PC-3 (cell line): ENCODE measurements around the gene R3HDM4. TPM values are rescaled to one million over a fixed set of nuclear protein-coding genes. Genes with fewer than 3 reads are reported as not detected.

Experiments used
- ATAC-seq: fragments of 200-7000 bp; cut with Tn5 transposase; 2 replicates; pipeline ENCODE4 v1.9.1; 2020; ENCODE audit warnings: mild to moderate bottlenecking, moderate library complexity
- BruUV-seq: library from RNA; stranded (reverse); fragments of 400-500 nt; replicated peaks from 2 replicates; lab custom pipeline; 2021; lab: Mats Ljungman, UMichigan
- CTCF ChIA-PET: fragments of 300-600 bp; sonication (Branson Sonifier 250); formaldehyde crosslinking; loops from one replicate; lab custom pipeline; 2022; ENCODE audit warnings: antibody characterized with exemption; lab: Charles Lee
- POLR2A ChIA-PET: fragments of 300-600 bp; sonication (Branson Sonifier 250); formaldehyde crosslinking; loops from one replicate; lab custom pipeline; 2022; ENCODE audit warnings: antibody characterized with exemption; ENCODE audit not compliant: unreplicated experiment; lab: Charles Lee
- DNase-seq: peaks from one replicate; pipeline ENCODE4 v3.0.0-alpha.2; 2015
- H2AFZ ChIP-seq: fragments of 300-600 bp; sonication (generic); 2 replicates; pipeline ENCODE4 v1.6.0; 2016; ENCODE audit warnings: antibody characterized with exemption, low read length
- H3F3A ChIP-seq: fragments of 300-600 bp; sonication (generic); one replicate; pipeline ENCODE4 v1.6.0; 2017; ENCODE audit warnings: antibody characterized with exemption, low read length, control low read depth, mild to moderate bottlenecking; ENCODE audit not compliant: unreplicated experiment
- H3K27ac ChIP-seq: fragments of 300-600 bp; sonication (generic); 2 replicates; pipeline ENCODE4 v1.5.1; 2016; ENCODE audit warnings: mild to moderate bottlenecking, low read length
- H3K27me3 ChIP-seq: fragments of 300-600 bp; sonication (generic); 2 replicates; pipeline ENCODE4 v1.6.1; 2016; ENCODE audit warnings: low read length, mixed read lengths
- H3K36me3 ChIP-seq: fragments of 300-600 bp; sonication (generic); 2 replicates; pipeline ENCODE4 v1.6.1; 2016; ENCODE audit warnings: low read depth, mixed run types, low read length, mixed read lengths
- H3K4me1 ChIP-seq: fragments of 300-600 bp; sonication (generic); 2 replicates; pipeline ENCODE4 v1.5.1; 2016; ENCODE audit warnings: low read length; ENCODE audit not compliant: insufficient read depth
- H3K4me2 ChIP-seq: fragments of 300-600 bp; sonication (generic); 2 replicates; pipeline ENCODE4 v1.6.0; 2016; ENCODE audit warnings: low read length
- H3K4me3 ChIP-seq: fragments of 300-600 bp; sonication (generic); 2 replicates; pipeline ENCODE4 v1.5.1; 2016; ENCODE audit warnings: mild to moderate bottlenecking, low read length, mixed read lengths
- H3K79me2 ChIP-seq: fragments of 300-600 bp; sonication (generic); 2 replicates; pipeline ENCODE4 v1.6.1; 2017; ENCODE audit warnings: low read length, mixed read lengths
- H3K9ac ChIP-seq: fragments of 300-600 bp; sonication (generic); 2 replicates; pipeline ENCODE4 v1.6.0; 2016; ENCODE audit warnings: mild to moderate bottlenecking, low read length
- H3K9me2 ChIP-seq: fragments of 300-600 bp; sonication (generic); replicated peaks from 2 replicates; pipeline ENCODE4 v1.6.1; 2016; ENCODE audit warnings: mixed run types, low read length, mixed read lengths
- H3K9me3 ChIP-seq: fragments of 300-600 bp; sonication (generic); 2 replicates; pipeline ENCODE4 v1.6.1; 2016; ENCODE audit warnings: low read length, mixed read lengths
- H4K20me1 ChIP-seq: fragments of 300-600 bp; sonication (generic); 2 replicates; pipeline ENCODE4 v1.6.1; 2016; ENCODE audit warnings: low read length, mixed read lengths
- CTCF ChIP-seq: fragments of 300-600 bp; sonication (generic); conservative IDR thresholded peaks from 2 replicates; pipeline ENCODE4 v1.5.1; 2017; ENCODE audit warnings: antibody characterized with exemption, low read depth, mild to moderate bottlenecking, low read length
- EZH2 ChIP-seq: fragments of 300-600 bp; sonication (generic); IDR thresholded peaks from one replicate; pipeline ENCODE4 v1.6.1; 2017; ENCODE audit warnings: antibody characterized with exemption, mild to moderate bottlenecking, low read length; ENCODE audit not compliant: unreplicated experiment
- EZH2phosphoT487 ChIP-seq: fragments of 300-600 bp; sonication (generic); IDR thresholded peaks from 2 replicates; pipeline ENCODE4 v1.6.1; 2018; ENCODE audit warnings: mild to moderate bottlenecking, antibody characterized with exemption, low read length, borderline replicate concordance
- intact Hi-C: fragments of 100-400 bp; cut with micrococcal nuclease; formaldehyde crosslinking; loops from 2 replicates; pipeline ENCODE4 v1.9.0; 2023
- total RNA-seq: library from RNA; depleted of rRNA; stranded (reverse); fragments of >200 nt; gene quantifications from 2 replicates; pipeline ENCODE4 v1.2.3, GENCODE V29; 2014

Gene R3HDM4
- total RNA-seq, 1 experiment from 2014 or later = 44.9 TPM

- H3K9ac ChIP-seq = 0 out of 2 replicates have a peak overlapping the region, but pooled peaks have one; percentile 1
- H3K4me1 ChIP-seq = peaks cover 17% of the 10 kb centered on the region; the same call in 1 of the 2 replicates
- peak overlapping the region; percentile 15; the same call in 1 of the 2 replicates for H3K27ac ChIP-seq
- POLR2A ChIA-PET = no interaction called here
- BruUV-seq = no TSS peak
- no peaks in the 10 kb centered on the region for H3K27me3 ChIP-seq
- CTCF ChIA-PET = no interaction called here
- no peaks in the 10 kb centered on the region for H4K20me1 ChIP-seq
- peak overlapping the region; percentile 85 for H3K4me2 ChIP-seq
- peaks cover 4% of the 10 kb centered on the region; the same call in 1 of the 2 replicates for H3K79me2 ChIP-seq
- ATAC-seq (peak; percentile 85), DNase-seq (peak; percentile 66)
- H2AFZ ChIP-seq = peak overlapping the region; percentile 67
- peak overlapping the region; percentile 64 for H3K4me3 ChIP-seq
- intact Hi-C loops = no loop called here
- H3F3A ChIP-seq = no peaks in the 10 kb centered on the region
- H3K9me3 ChIP-seq = no peaks in the 10 kb centered on the region
- no peaks in the 10 kb centered on the region for H3K9me2 ChIP-seq
- no peaks in the 10 kb centered on the region for H3K36me3 ChIP-seq
- TF ChIP-seq EZH2phosphoT487 = peak; percentile 92
- TF ChIP-seq CTCF = no peak
These were observed 27.7 kb upstream of the R3HDM4 start for GRCh38 chr19:940591-941291.

GRCh38 chr19:939922-940321 lies 26.9 kb upstream of the R3HDM4 start:
- intact Hi-C loops = no loop called here
- CTCF ChIA-PET = no interaction called here
- H3K4me1 ChIP-seq = peaks cover 20% of the 10 kb centered on the region; the same call in 1 of the 2 replicates
- no peak overlapping the region for H2AFZ ChIP-seq
- no peaks in the 10 kb centered on the region for H3K27me3 ChIP-seq
- POLR2A ChIA-PET = no interaction called here
- no peaks in the 10 kb centered on the region for H4K20me1 ChIP-seq
- no TSS peak for BruUV-seq
- peaks cover 4% of the 10 kb centered on the region; the same call in 1 of the 2 replicates for H3K79me2 ChIP-seq
- no peak for ATAC-seq
- no peak overlapping the region for H3K4me2 ChIP-seq
- no peaks in the 10 kb centered on the region for H3F3A ChIP-seq
- TF ChIP-seq CTCF = no peak
- TF ChIP-seq EZH2 = no peak
- no peak for TF ChIP-seq EZH2phosphoT487
- no peak overlapping the region for H3K4me3 ChIP-seq
- DNase-seq = no peak
- H3K9ac ChIP-seq = no peak overlapping the region
- no peaks in the 10 kb centered on the region for H3K9me3 ChIP-seq
- no peaks in the 10 kb centered on the region for H3K9me2 ChIP-seq
- H3K27ac ChIP-seq = no peak overlapping the region
- H3K36me3 ChIP-seq = no peaks in the 10 kb centered on the region

- CTCF ChIA-PET = no interaction called here
These were observed 26.4 kb upstream of the R3HDM4 start for GRCh38 chr19:939439-939838.

More at GRCh38 chr19:939439-939838, 26.4 kb upstream of the R3HDM4 start:
- POLR2A ChIA-PET = no interaction called here
- no peak overlapping the region for H3K27ac ChIP-seq
- peaks cover 25% of the 10 kb centered on the region; the same call in 1 of the 2 replicates for H3K4me1 ChIP-seq
- intact Hi-C loops = no loop called here
- no peaks in the 10 kb centered on the region for H4K20me1 ChIP-seq
- no peak for TF ChIP-seq CTCF
- no peak for TF ChIP-seq EZH2
- no peak for TF ChIP-seq EZH2phosphoT487
- H3K27me3 ChIP-seq = no peaks in the 10 kb centered on the region
- peaks cover 4% of the 10 kb centered on the region; the same call in 1 of the 2 replicates for H3K79me2 ChIP-seq
- no peaks in the 10 kb centered on the region for H3F3A ChIP-seq
- H3K4me2 ChIP-seq = no peak overlapping the region
- H3K4me3 ChIP-seq = no peak overlapping the region
- no peak overlapping the region for H3K9ac ChIP-seq
- no peak for DNase-seq
- no peak for ATAC-seq
- no TSS peak for BruUV-seq
- no peaks in the 10 kb centered on the region for H3K36me3 ChIP-seq
- H3K9me3 ChIP-seq = no peaks in the 10 kb centered on the region
- no peaks in the 10 kb centered on the region for H3K9me2 ChIP-seq
- no peak overlapping the region for H2AFZ ChIP-seq
